LNCaP clone FGC (cell line): Measurements from ENCODE around the gene CLPX.

Experiments
- DNase-seq: peaks from one replicate; pipeline ENCODE4 v3.0.0-alpha.2; 2011; ENCODE audit warnings: low read depth
- H3K4me3 ChIP-seq: 2 replicates; pipeline ENCODE4 v1.5.1; 2011; ENCODE audit warnings: mild to moderate bottlenecking, low read depth, low read length, control low read depth
- TF ChIP-seq, protein P1 (sequence below): IDR thresholded peaks from 2 replicates; pipeline ENCODE4 v1.5.1; 2012; ENCODE audit warnings: mild to moderate bottlenecking; ENCODE audit not compliant: control insufficient read depth, insufficient read depth; ENCODE audit errors: extremely low read depth

Gene CLPX

DNA sequence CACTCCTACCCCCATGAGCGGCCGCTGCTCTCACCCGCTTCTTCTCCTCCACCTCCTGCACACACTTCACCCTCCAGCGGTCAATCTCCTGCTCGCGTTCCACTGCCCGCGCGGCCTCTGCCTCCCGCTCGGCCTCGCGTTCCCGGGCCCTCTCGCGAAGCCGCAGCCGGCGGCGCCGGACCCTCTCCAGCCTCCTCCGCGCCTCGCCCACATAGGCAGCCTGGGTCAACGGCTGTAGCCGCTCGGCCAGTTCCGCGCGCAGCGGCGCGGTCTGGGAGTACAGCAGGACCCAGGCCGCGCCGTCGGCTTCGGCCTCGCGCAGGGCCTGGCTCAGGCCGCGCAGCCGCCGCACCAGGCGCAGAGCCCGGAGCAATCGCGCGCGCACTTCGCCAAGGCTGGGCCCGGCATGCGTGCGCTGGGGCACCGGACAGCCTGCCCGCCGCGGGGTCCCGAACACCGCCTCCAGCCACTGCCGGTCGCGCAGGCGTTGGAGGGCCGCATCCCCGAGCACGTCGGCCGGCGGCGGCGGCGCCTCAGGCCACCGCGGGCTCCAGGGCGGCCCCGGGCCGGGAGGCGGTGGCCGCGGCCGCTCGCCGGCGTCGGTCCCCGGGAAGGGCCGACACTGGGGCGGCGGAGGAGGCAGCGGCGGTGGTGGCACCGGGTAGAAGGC, 52.1 kb downstream of the CLPX start:
- DNase-seq, result no peak
- TF ChIP-seq, protein P1, sequence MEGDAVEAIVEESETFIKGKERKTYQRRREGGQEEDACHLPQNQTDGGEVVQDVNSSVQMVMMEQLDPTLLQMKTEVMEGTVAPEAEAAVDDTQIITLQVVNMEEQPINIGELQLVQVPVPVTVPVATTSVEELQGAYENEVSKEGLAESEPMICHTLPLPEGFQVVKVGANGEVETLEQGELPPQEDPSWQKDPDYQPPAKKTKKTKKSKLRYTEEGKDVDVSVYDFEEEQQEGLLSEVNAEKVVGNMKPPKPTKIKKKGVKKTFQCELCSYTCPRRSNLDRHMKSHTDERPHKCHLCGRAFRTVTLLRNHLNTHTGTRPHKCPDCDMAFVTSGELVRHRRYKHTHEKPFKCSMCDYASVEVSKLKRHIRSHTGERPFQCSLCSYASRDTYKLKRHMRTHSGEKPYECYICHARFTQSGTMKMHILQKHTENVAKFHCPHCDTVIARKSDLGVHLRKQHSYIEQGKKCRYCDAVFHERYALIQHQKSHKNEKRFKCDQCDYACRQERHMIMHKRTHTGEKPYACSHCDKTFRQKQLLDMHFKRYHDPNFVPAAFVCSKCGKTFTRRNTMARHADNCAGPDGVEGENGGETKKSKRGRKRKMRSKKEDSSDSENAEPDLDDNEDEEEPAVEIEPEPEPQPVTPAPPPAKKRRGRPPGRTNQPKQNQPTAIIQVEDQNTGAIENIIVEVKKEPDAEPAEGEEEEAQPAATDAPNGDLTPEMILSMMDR, result 0 out of 2 replicates have a peak, but pooled peaks have one; percentile 15
- peak overlapping the region; percentile 67 for H3K4me3 ChIP-seq

DNA sequence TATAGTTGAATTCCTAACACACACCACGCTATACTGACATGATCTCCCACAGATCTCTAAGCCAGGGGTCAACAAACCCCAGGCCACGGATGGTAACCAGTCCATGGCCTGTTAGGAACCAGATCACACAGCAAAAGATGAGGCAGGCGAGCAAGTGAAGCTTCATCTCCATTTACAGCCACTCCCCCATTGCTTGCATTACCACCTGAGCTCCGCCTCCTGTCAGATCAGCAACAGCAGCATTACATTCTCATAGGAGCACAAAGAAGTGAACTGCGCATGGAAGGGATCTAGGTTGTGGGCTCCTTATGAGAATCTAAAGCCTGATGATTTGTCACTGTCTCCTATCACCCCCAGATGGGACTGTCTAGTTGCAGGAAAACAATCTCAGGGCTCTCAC, 54.2 kb downstream of the CLPX start:
- no peak for DNase-seq
- no peak overlapping the region for H3K4me3 ChIP-seq
- TF ChIP-seq, protein P1, result no peak

DNA sequence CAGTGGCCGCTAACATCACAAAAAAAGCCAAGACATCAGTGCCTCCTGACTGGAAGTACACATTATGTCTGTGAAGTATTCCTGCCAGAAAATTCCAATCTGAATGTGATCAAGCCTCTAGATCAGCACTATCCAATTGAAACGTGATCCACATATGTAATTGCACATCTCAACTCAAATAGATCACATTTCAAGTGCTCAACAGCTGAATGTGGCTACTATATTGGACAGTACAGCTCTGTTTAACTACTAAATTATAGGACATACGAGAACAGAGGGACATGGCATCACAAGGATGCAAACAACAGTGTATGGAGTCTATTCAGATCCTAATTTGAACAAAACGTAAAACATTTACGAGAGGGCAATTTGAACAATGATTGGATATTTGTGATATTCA, 69.6 kb downstream of the CLPX start:
- no peak overlapping the region for H3K4me3 ChIP-seq
- TF ChIP-seq, protein P1, result no peak
- DNase-seq, result no peak

DNA sequence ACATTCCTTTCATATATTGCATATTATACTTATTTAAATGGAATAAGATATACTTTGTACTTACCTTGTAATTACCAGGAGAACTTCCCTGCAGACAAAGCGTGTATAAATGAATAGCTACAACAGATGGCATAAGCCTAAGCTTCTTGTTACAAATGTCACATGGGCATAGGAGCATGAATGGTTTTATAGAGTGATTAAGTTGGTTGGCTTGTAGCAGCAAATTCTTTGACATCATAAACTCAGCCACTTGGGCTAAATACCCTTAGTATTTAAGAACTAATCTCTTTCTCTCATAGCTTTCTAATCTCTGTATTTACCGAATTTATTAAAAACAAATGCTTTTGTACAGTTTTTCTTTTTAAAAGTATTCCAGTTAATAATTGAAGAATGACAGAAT, 70.1 kb downstream of the CLPX start, which contains the start of gene UBAP1L:
Gene UBAP1L, minus strand, starts transcription at position 115 of the 400 bp plus-strand sequence. CDS start 8,985 bp downstream, outside the sequence.
- no peak within 1 kb of the TSS for H3K4me3 ChIP-seq
- DNase-seq, result no peak
- TF ChIP-seq, protein P1, result no peak

DNA sequence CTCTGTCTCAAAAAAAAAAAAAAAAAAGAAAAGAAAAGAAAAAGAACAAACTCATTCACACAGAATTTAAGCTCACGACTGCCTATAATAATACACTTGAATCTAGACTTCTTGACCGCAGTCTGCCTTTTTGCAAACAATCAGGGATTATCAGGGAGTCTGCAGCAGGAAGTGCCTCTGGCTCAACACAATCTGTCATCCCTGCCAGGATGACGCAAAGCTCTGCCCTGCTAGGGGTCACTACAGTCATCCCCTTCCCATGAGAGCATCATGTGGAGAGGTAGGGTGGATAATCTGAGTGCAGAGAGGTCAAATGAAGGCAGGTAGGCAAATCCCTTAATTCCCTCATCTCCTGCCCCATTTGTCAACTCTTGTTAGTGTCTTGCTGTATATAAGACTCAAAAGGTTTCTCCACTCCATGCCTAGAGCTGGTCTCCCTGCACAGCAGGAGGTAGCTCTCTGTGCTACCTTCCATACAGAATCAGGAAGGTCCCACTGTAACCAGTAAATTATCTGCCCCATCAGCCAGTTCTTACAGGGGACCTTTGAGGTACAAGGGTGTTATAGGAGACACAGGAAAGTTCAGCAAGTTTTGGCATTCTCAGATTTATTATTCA, 74.4 kb downstream of the CLPX start:
- no peak for DNase-seq
- no peak overlapping the region for H3K4me3 ChIP-seq
- TF ChIP-seq, protein P1, result no peak

DNA sequence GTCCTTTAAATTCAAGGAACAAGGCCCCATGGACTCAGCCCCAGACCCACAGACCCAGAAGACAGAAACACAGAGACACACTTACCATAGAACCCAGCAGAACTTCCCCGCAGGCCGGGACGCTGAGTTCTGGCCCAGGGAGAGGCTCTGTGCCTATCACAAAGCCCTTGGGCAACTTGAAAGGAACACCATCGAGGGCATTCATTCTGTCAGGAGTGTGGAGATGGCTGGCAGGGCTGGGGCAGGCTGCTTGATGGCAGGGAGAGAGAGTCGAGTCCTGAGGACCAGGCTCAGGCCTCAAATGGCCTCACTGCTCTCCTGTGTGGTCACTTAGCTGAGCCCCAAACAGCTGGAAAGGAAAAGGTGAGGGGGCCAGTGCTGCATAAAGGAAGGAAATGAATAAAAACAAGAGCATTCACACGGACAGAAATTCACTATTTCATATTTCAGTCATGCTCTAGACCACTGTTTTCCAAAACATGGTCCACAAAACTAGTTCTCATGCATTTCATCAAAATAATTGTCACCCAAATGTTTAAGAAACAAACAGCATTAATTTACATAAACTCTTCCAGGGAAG, 79.0 kb downstream of the CLPX start:
- DNase-seq, result no peak
- H3K4me3 ChIP-seq, result no peak overlapping the region
- TF ChIP-seq, protein P1, result no peak

DNA sequence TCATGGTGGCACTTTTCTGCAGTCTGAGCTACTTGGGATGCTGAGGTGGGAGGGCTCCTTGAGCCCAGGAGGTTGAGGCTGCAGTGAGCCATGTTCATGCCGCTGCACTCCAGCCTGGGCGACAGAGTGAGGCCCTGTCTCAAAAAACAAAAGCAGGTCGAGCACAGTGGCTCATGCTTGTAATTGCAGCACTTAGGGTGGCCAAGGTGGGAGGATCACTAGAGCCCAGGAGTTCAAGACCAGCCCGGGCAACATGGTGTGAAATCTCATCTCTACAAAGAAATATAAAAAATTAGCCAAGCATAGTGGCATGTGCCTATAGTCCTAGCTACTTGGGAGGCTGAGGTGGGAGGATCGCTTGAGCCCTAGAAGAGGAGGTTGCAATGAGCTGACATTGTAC, 80.1 kb downstream of the CLPX start:
- TF ChIP-seq, protein P1, result no peak
- no peak overlapping the region for H3K4me3 ChIP-seq
- DNase-seq, result no peak
